Panc1 (cell line): Measurements from ENCODE around the gene CHN1. TPM values are rescaled to one million over a fixed set of nuclear protein-coding genes. Genes with fewer than 3 reads are reported as not detected.

ENCODE experiments used
- ATAC-seq: fragments of 200-7000 bp; cut with Tn5 transposase; 2 replicates; pipeline ENCODE4 v1.9.1; 2020; ENCODE audit warnings: mild to moderate bottlenecking, moderate library complexity
- BruUV-seq: library from RNA; stranded (reverse); fragments of 400-500 nt; replicated peaks from 2 replicates; lab custom pipeline; 2021; lab: Mats Ljungman, UMichigan
- CTCF ChIA-PET: fragments of 300-600 bp; sonication (Branson Sonifier 250); formaldehyde crosslinking; loops from one replicate; lab custom pipeline; 2022; ENCODE audit warnings: antibody characterized with exemption; lab: Charles Lee
- POLR2A ChIA-PET: fragments of 300-600 bp; sonication (Branson Sonifier 250); formaldehyde crosslinking; loops from one replicate; lab custom pipeline; 2022; ENCODE audit warnings: antibody characterized with exemption; lab: Charles Lee
- DNase-seq: peaks from one replicate; pipeline ENCODE4 v3.0.0-alpha.2; 2010; ENCODE audit warnings: low read depth, low spot score
- H3K27ac ChIP-seq: 2 replicates; pipeline ENCODE4 v1.5.1; 2011; ENCODE audit warnings: mild to moderate bottlenecking, low read length, inconsistent platforms
- H3K27me3 ChIP-seq: fragments of 200-500 bp; sonication (Bioruptor generic); 2 replicates; pipeline ENCODE4 v1.6.0; 2014; ENCODE audit warnings: low read length, inconsistent platforms; ENCODE audit not compliant: control insufficient read depth, insufficient read depth
- H3K36me3 ChIP-seq: fragments of 200-500 bp; sonication (Bioruptor generic); 2 replicates; pipeline ENCODE4 v1.5.1; 2014; ENCODE audit warnings: inconsistent platforms, mild to moderate bottlenecking, low read length, moderate library complexity; ENCODE audit not compliant: control insufficient read depth, insufficient read depth
- H3K4me1 ChIP-seq: 2 replicates; pipeline ENCODE4 v1.5.1; 2011; ENCODE audit warnings: inconsistent platforms, mild to moderate bottlenecking, low read length, moderate library complexity; ENCODE audit not compliant: control insufficient read depth, insufficient read depth
- H3K4me3 ChIP-seq, 2 experiments: 2 replicates each; pipeline ENCODE4 v1.5.1; 2011 to 2012; ENCODE audit warnings: low read depth in 2 of 2, low read length in 2 of 2, mild to moderate bottlenecking in 2 of 2, inconsistent platforms in 1 of 2, moderate library complexity in 1 of 2
- H3K9me3 ChIP-seq: fragments of 200-500 bp; sonication (Bioruptor generic); 2 replicates; pipeline ENCODE4 v1.5.1; 2014; ENCODE audit warnings: low read depth, mild to moderate bottlenecking, inconsistent platforms, low read length, moderate library complexity; ENCODE audit not compliant: control insufficient read depth, insufficient read depth
- POLR2AphosphoS5 ChIP-seq: IDR thresholded peaks from 2 replicates; pipeline ENCODE4 v1.6.1; 2012; ENCODE audit warnings: mild to moderate bottlenecking, low read depth, low read length, moderate library complexity
- SIN3A ChIP-seq: IDR thresholded peaks from 2 replicates; pipeline ENCODE4 v1.6.1; 2012; ENCODE audit warnings: low read depth, mild to moderate bottlenecking, low read length, moderate library complexity, borderline replicate concordance; ENCODE audit not compliant: insufficient read depth
- TCF7L2 ChIP-seq: IDR thresholded peaks from 2 replicates; pipeline ENCODE4 v1.6.1; 2011; ENCODE audit warnings: mild to moderate bottlenecking, low read depth, low read length, inconsistent platforms
- in situ Hi-C: cut with HindIII; loops from 2 replicates; pipeline ENCODE4 v1.10.0; 2016; ENCODE audit warnings: low sequenced_read_pairs, low pct_unique_long_range_greater_than_20kb
- intact Hi-C: fragments of 100-400 bp; cut with micrococcal nuclease; formaldehyde crosslinking; loops from one replicate; pipeline ENCODE4 v1.10.0; 2022; ENCODE audit not compliant: unreplicated experiment
- total RNA-seq: library from RNA; stranded (reverse); gene quantifications from one replicate; pipeline ENCODE4 v1.2.1, GENCODE V29; 2021; ENCODE audit not compliant: unreplicated experiment
- TF ChIP-seq, protein P1 (sequence below), 2 experiments: IDR thresholded peaks; 2 replicates each; pipeline ENCODE4 v1.6.1; 2011 to 2012; ENCODE audit warnings: low read depth in 2 of 2, control low read depth in 1 of 2, low read length in 1 of 2, mild to moderate bottlenecking in 1 of 2, moderate library complexity in 1 of 2; ENCODE audit not compliant: insufficient read depth in 1 of 2
- TF ChIP-seq, protein P2 (sequence below): fragments of 450-650 bp; IDR thresholded peaks from 2 replicates; pipeline ENCODE4 v1.5.1; 2017; ENCODE audit warnings: mild to moderate bottlenecking

CHN1 gene
- total RNA-seq, 1 experiment from 2014 or later: 20.8 TPM

DNA sequence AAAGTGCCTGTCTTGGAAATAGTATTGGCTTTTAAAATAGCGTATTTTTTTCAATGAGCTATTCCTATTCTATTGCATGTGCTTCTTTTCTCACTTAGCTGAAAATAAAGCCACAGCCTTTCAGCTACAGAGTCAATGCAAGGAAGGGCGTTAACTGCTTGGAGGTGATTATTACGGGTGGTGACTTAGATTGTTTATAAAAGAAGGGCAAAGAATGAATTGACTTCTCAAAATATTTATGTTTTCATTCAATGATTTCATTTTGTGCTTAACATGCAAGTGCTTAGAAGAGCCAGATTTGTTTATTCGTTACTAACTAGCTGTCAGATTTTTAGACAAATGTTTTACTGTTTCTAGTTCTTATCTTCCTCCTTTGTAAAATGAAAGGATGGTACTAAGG is 2.8 kb upstream of the CHN1 start:
- CTCF ChIA-PET: no interaction called here
- no peak for DNase-seq
- Histone ChIP-seq H3K36me3 (no peaks in the 10 kb centered on the region), H3K27me3 (peaks cover 2% of the 10 kb centered on the region), H3K4me3 (no peak overlapping the region), H3K9me3 (no peaks in the 10 kb centered on the region), H3K4me1 (peaks cover 8% of the 10 kb centered on the region; the same call in 1 of the 2 replicates), H3K27ac (no peak overlapping the region)
- POLR2A ChIA-PET: no interaction called here
- TF ChIP-seq, protein P1, sequence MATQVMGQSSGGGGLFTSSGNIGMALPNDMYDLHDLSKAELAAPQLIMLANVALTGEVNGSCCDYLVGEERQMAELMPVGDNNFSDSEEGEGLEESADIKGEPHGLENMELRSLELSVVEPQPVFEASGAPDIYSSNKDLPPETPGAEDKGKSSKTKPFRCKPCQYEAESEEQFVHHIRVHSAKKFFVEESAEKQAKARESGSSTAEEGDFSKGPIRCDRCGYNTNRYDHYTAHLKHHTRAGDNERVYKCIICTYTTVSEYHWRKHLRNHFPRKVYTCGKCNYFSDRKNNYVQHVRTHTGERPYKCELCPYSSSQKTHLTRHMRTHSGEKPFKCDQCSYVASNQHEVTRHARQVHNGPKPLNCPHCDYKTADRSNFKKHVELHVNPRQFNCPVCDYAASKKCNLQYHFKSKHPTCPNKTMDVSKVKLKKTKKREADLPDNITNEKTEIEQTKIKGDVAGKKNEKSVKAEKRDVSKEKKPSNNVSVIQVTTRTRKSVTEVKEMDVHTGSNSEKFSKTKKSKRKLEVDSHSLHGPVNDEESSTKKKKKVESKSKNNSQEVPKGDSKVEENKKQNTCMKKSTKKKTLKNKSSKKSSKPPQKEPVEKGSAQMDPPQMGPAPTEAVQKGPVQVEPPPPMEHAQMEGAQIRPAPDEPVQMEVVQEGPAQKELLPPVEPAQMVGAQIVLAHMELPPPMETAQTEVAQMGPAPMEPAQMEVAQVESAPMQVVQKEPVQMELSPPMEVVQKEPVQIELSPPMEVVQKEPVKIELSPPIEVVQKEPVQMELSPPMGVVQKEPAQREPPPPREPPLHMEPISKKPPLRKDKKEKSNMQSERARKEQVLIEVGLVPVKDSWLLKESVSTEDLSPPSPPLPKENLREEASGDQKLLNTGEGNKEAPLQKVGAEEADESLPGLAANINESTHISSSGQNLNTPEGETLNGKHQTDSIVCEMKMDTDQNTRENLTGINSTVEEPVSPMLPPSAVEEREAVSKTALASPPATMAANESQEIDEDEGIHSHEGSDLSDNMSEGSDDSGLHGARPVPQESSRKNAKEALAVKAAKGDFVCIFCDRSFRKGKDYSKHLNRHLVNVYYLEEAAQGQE (IDR thresholded peaks at IDR 0.05; ENCODE audit: insufficient read depth in 1 of 2, low read depth in 2 of 2, low read length in 1 of 2): no peak
- TF ChIP-seq SIN3A: no peak
- TF ChIP-seq, protein P2, sequence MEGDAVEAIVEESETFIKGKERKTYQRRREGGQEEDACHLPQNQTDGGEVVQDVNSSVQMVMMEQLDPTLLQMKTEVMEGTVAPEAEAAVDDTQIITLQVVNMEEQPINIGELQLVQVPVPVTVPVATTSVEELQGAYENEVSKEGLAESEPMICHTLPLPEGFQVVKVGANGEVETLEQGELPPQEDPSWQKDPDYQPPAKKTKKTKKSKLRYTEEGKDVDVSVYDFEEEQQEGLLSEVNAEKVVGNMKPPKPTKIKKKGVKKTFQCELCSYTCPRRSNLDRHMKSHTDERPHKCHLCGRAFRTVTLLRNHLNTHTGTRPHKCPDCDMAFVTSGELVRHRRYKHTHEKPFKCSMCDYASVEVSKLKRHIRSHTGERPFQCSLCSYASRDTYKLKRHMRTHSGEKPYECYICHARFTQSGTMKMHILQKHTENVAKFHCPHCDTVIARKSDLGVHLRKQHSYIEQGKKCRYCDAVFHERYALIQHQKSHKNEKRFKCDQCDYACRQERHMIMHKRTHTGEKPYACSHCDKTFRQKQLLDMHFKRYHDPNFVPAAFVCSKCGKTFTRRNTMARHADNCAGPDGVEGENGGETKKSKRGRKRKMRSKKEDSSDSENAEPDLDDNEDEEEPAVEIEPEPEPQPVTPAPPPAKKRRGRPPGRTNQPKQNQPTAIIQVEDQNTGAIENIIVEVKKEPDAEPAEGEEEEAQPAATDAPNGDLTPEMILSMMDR: no peak
- TF ChIP-seq POLR2AphosphoS5: no peak
- no peak for TF ChIP-seq TCF7L2
- no peak for ATAC-seq
- intact Hi-C loops: no loop called here
- in situ Hi-C loops: no loop called here
- BruUV-seq: no TSS peak

DNA sequence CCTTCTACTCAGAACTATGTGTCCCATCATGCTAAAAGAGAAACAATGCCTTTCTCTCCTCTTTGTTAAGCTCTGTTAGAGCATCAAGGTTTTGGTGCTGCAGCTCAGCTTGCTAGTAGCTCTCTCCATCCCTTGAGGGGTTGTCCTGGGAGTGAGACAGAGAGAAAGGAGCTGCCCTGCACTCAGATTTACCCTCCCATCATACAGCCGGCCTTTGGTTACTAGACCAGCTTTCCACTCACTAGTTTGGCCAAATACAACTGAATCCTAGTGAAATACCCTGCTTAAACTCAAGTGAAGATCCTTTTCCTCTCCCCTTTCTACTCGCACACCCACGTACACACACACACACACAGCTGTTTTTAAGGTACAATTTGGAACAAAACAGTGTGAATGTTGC is 2.3 kb upstream of the CHN1 start:
- CTCF ChIA-PET: no interaction called here
- in situ Hi-C loops (no loop called here), intact Hi-C loops (no loop called here)
- POLR2A ChIA-PET: no interaction called here
- Histone ChIP-seq H3K27ac (no peak overlapping the region), H3K9me3 (no peaks in the 10 kb centered on the region), H3K27me3 (peaks cover 2% of the 10 kb centered on the region), H3K36me3 (no peaks in the 10 kb centered on the region), H3K4me3 (no peak overlapping the region), H3K4me1 (peaks cover 13% of the 10 kb centered on the region)
- BruUV-seq: no TSS peak
- ATAC-seq (no peak), DNase-seq (no peak)
- no peak for TF ChIP-seq SIN3A

DNA sequence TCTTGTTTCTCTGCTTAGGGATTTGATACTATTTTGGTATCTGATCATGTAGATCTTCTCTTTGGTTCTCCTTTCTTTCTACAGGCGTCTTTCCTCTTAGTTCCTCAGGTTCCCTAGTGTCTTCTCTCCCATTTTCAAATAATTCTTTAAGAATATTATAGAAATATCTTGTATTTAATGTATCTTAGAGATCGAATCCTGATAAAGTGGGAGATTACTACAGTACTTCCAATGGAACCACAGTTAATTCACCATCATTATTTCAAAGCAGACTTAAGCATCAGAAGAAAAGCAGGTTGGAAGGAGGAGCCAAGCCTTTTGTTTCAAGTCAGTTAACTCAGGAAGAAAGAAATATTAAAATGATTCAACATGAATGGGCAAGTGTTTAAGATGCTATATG is 1.1 kb upstream of the CHN1 start:
- intact Hi-C loops (no loop called here), in situ Hi-C loops (no loop called here)
- BruUV-seq: no TSS peak
- ChIA-PET CTCF (no interaction called here), POLR2A (no interaction called here)
- DNase-seq (no peak), ATAC-seq (no peak)
- Histone ChIP-seq H3K27me3 (peaks cover 2% of the 10 kb centered on the region), H3K36me3 (no peaks in the 10 kb centered on the region), H3K4me3 (no peak overlapping the region), H3K4me1 (peaks cover 14% of the 10 kb centered on the region), H3K27ac (no peak overlapping the region), H3K9me3 (no peaks in the 10 kb centered on the region)
- no peak for TF ChIP-seq POLR2AphosphoS5
- TF ChIP-seq, protein P2: no peak
- no peak for TF ChIP-seq SIN3A
- TF ChIP-seq, protein P1 (IDR thresholded peaks at IDR 0.05; ENCODE audit: insufficient read depth in 1 of 2, low read depth in 2 of 2, low read length in 1 of 2): no peak
- TF ChIP-seq TCF7L2: no peak
